SU-DHL-6 (cell line): ENCODE results near the gene BIN1.

ENCODE experiments used
- H2AFZ ChIP-seq: fragments of 200-600 bp; sonication (generic); 2 replicates; pipeline ENCODE4 v1.6.1; 2014; ENCODE audit warnings: low read depth, mild to moderate bottlenecking, moderate library complexity, mixed read lengths, antibody characterized with exemption, low read length; ENCODE audit not compliant: severe bottlenecking
- H3F3A ChIP-seq: fragments of 200-600 bp; shearing (Covaris generic); 2 replicates; pipeline ENCODE4 v1.6.0; 2016; ENCODE audit warnings: antibody characterized with exemption, mild to moderate bottlenecking; ENCODE audit not compliant: insufficient read depth
- H3K27ac ChIP-seq: fragments of 200-600 bp; sonication (generic); 2 replicates; pipeline ENCODE4 v1.5.1; 2016; ENCODE audit warnings: low read depth, mild to moderate bottlenecking, low read length, moderate library complexity, mixed read lengths
- H3K27me3 ChIP-seq: fragments of 200-600 bp; sonication (generic), shearing (Covaris generic); 2 replicates; pipeline ENCODE4 v1.6.0; 2014; ENCODE audit warnings: mild to moderate bottlenecking, low read length
- H3K36me3 ChIP-seq: fragments of 200-600 bp; sonication (generic); 2 replicates; pipeline ENCODE4 v1.6.1; 2014; ENCODE audit warnings: mild to moderate bottlenecking, low read length, mixed read lengths
- H3K4me2 ChIP-seq: fragments of 300-600, 200-600 bp; shearing (Covaris generic), sonication (generic); 2 replicates; pipeline ENCODE4 v1.6.0; 2014; ENCODE audit warnings: low read length, low read depth, mild to moderate bottlenecking; ENCODE audit not compliant: poor library complexity, severe bottlenecking
- H3K4me3 ChIP-seq: fragments of 200-600 bp; sonication (generic); 2 replicates; pipeline ENCODE4 v1.5.1; 2014; ENCODE audit warnings: antibody characterized with exemption, low read length, mild to moderate bottlenecking, mixed read lengths; ENCODE audit not compliant: insufficient read depth, poor library complexity, severe bottlenecking
- H3K79me2 ChIP-seq: fragments of 200-600 bp; sonication (generic); 2 replicates; pipeline ENCODE4 v1.6.1; 2014; ENCODE audit warnings: mild to moderate bottlenecking, low read length, moderate library complexity; ENCODE audit not compliant: insufficient read depth
- H3K9ac ChIP-seq: fragments of 200-600 bp; sonication (generic); 2 replicates; pipeline ENCODE4 v1.7.0; 2014; ENCODE audit warnings: mild to moderate bottlenecking, low read length
- H3K9me2 ChIP-seq: fragments of 200-600 bp; sonication (generic); replicated peaks from 2 replicates; pipeline ENCODE4 v1.6.1; 2014; ENCODE audit warnings: low read length; ENCODE audit not compliant: insufficient read depth
- H3K9me3 ChIP-seq: fragments of 200-600 bp; sonication (generic); 2 replicates; pipeline ENCODE4 v1.6.1; 2014; ENCODE audit warnings: low read length, mixed read lengths; ENCODE audit not compliant: insufficient read depth
- H4K20me1 ChIP-seq: fragments of 200-600 bp; sonication (generic); 2 replicates; pipeline ENCODE4 v1.6.1; 2014; ENCODE audit warnings: low read depth, mild to moderate bottlenecking, antibody characterized with exemption, low read length, moderate library complexity, mixed read lengths
- CTCF ChIP-seq: fragments of 200-600 bp; sonication (generic); IDR thresholded peaks from one replicate; pipeline ENCODE4 v1.5.1; 2017; ENCODE audit warnings: antibody characterized with exemption, mild to moderate bottlenecking, low read length, moderate library complexity; ENCODE audit not compliant: insufficient read depth, poor library complexity, severe bottlenecking
- EZH2phosphoT487 ChIP-seq: fragments of 200-600 bp; sonication (generic), shearing (Covaris generic); conservative IDR thresholded peaks from 2 replicates; pipeline ENCODE4 v1.6.1; 2018; ENCODE audit warnings: mild to moderate bottlenecking, antibody characterized with exemption, low read length, moderate library complexity, mixed read lengths

The BIN1 gene

DNA sequence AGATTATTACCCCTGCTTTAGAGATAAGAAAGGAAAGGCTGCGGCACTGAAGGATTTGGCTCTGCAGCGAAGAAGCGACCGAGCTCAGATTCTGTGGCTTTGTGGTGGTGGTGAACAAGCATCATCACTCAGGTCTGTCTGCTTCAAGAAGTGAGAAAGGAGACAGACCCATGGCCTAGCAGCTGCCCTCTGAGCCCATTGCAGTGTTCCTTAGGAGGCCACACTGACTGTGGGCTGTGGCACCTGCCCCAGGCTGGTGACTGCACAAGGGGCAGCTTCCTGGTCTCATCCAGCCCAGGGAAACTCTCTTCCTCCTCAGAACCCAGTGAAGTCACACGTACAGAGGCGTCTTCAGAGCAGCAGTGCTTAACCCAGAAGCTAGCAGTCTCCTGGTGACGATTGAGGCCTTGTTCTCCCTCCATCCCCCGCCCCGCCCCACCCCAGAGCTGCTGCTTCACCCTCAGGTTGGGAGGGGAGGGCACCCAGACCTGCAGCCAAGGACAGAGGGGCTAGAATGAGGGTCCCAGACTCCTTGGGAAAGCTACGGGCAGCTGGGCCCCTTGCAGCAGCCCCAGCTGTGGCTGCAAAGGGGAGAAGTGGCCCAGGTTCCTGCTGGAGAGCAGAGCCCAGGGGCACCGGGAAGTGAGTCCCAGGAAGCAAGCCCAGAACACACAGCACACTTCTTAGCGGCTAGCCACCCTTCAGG is 22.2 kb downstream of the BIN1 start:
- H3K27ac ChIP-seq, result no peak overlapping the region
- no peaks in the 10 kb centered on the region for H4K20me1 ChIP-seq
- no peak overlapping the region for H2AFZ ChIP-seq
- H3K9me3 ChIP-seq, result no peaks in the 10 kb centered on the region
- H3K27me3 ChIP-seq, result no peaks in the 10 kb centered on the region
- H3K79me2 ChIP-seq, result no peaks in the 10 kb centered on the region
- H3K4me3 ChIP-seq, result no peak overlapping the region
- H3K9ac ChIP-seq, result no peak overlapping the region
- no peaks in the 10 kb centered on the region for H3F3A ChIP-seq
- H3K9me2 ChIP-seq, result no peaks in the 10 kb centered on the region
- no peak overlapping the region for H3K4me2 ChIP-seq
- H3K36me3 ChIP-seq, result no peaks in the 10 kb centered on the region
- TF ChIP-seq CTCF, result no peak
- TF ChIP-seq EZH2phosphoT487, result no peak

DNA sequence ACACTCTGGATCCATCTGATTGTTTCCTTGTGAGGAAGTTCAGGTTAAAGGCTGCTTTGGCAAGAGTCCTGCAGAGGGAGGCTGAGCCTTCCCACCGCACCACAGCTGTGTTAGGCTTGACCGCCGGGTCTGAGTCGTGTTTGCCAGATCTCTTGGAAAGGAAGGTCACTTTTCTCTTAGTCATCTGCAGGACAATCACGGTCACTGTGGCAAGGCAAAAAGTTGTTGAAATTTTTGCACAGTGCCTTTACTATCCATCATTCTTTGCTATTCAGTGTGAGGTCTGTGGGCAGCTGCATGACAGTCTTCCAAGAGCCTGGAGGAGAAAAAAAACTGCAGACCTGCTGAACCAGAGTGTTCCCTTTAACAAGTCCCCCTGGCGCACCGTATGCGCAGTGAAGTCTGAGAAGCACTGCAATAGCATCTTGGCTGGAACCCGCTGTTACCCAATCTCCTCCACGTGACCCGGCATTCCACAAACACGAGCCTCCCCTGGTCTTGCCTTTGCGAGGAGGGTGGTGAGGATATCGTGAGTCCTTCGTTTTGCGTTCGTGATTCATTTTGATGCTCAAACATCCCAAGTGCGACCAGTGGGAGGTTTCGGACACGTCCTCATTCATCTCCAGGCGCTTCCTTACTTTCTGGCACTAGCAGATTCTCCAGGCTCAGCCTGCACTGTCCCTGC is 23.0 kb downstream of the BIN1 start:
- Histone ChIP-seq H3K27me3 (no peaks in the 10 kb centered on the region), H3K4me3 (no peak overlapping the region), H4K20me1 (no peaks in the 10 kb centered on the region), H3K36me3 (no peaks in the 10 kb centered on the region), H3K9ac (no peak overlapping the region), H3K9me2 (no peaks in the 10 kb centered on the region), H2AFZ (no peak overlapping the region), H3K9me3 (no peaks in the 10 kb centered on the region), H3K4me2 (no peak overlapping the region), H3K27ac (no peak overlapping the region), H3K79me2 (no peaks in the 10 kb centered on the region), H3F3A (no peaks in the 10 kb centered on the region)
- no peak for TF ChIP-seq CTCF
- no peak for TF ChIP-seq EZH2phosphoT487

- Histone ChIP-seq H2AFZ (no peak overlapping the region), H3K9me2 (no peaks in the 10 kb centered on the region), H3K36me3 (no peaks in the 10 kb centered on the region), H3F3A (no peaks in the 10 kb centered on the region), H3K27me3 (no peaks in the 10 kb centered on the region), H3K9ac (no peak overlapping the region), H4K20me1 (no peaks in the 10 kb centered on the region), H3K4me3 (no peak overlapping the region), H3K27ac (no peak overlapping the region), H3K4me2 (no peak overlapping the region), H3K9me3 (no peaks in the 10 kb centered on the region), H3K79me2 (no peaks in the 10 kb centered on the region)
- no peak for TF ChIP-seq EZH2phosphoT487
- TF ChIP-seq CTCF, result no peak
Observed at GRCh38 chr2:127082974-127083373, 24.0 kb downstream of the BIN1 start.
